GM18858 (cell line): ENCODE measurements around the gene CRISPLD2.

Experiments used
- ATAC-seq: cut with Tn5 transposase; IDR thresholded peaks from one replicate; pipeline ENCODE4 v1.9.1; 2021; ENCODE audit not compliant: unreplicated experiment

Gene CRISPLD2, protein sequence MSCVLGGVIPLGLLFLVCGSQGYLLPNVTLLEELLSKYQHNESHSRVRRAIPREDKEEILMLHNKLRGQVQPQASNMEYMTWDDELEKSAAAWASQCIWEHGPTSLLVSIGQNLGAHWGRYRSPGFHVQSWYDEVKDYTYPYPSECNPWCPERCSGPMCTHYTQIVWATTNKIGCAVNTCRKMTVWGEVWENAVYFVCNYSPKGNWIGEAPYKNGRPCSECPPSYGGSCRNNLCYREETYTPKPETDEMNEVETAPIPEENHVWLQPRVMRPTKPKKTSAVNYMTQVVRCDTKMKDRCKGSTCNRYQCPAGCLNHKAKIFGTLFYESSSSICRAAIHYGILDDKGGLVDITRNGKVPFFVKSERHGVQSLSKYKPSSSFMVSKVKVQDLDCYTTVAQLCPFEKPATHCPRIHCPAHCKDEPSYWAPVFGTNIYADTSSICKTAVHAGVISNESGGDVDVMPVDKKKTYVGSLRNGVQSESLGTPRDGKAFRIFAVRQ

DNA sequence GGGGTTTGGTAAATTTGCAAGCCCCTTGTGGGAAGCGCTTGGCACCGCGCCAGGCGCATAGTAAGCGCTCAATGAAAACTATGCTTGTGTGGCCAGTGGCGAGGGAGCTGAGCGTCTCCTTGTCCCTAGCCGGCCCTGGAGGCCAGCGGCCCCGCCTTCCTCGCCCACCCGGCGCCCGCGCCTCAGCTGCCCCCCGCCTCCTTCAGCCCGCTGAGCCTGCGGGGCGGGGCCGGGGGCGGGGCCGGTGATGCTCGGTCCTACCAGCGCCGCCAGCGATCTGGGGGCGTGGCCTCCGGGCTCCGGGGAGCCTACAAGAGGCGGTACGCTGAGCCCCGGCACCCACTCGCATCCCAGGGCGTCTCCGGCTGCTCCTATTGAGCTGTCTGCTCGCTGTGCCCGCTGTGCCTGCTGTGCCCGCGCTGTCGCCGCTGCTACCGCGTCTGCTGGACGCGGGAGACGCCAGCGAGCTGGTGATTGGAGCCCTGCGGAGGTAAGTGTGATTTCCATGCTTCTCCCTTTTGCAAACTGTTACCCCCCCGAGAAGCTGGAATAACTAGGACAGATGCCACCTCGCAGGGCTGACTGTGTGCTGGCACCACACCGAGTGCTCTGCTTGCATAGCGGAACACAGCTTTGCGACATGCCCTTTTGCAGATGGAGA is at the start of gene CRISPLD2:
TSS of gene CRISPLD2 (plus strand) at position 342 of the 661 bp plus-strand sequence. CDS start 18,511 bp downstream, outside the sequence.
- no peak for ATAC-seq

DNA sequence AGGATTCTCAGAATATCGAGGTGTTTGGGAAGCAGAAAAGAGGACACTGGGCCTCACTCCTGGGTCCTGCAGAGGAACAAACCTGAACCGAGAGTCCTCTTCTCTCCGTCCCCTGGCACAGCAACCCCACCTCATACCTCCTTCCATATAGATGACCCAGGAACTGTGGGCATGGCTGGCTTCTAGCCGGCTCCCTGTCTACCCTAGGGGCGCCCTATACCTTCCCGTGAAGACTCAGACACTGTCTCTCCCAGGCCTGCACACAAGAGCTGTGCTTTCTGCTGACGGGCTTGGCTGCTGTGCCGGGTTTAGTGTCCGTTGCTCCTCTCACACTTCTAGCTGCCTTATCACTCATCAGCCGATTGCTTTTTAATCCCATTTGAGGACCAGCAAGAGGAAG is 46.5 kb upstream of the CRISPLD2 start:
- no peak for ATAC-seq

DNA sequence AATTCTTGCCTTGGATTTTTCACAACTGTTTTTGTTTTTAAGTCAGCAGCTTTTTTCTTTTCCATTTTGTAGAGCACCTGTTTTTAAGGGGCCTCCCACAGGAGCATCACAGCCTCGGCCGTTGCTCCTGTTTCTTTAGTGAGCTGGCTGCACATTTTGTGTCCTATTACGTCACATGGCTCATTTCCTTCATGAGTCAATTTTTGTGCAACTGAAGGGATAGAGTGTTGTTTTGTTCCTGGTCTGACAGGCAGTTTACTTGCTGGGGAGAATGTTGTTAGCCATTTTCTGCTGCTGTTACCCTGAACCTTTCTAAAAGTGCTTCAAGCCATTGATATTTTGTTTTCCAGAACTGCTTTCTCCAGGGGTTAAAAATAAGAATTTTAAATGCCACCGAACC is 45.0 kb upstream of the CRISPLD2 start:
- ATAC-seq: no peak

DNA sequence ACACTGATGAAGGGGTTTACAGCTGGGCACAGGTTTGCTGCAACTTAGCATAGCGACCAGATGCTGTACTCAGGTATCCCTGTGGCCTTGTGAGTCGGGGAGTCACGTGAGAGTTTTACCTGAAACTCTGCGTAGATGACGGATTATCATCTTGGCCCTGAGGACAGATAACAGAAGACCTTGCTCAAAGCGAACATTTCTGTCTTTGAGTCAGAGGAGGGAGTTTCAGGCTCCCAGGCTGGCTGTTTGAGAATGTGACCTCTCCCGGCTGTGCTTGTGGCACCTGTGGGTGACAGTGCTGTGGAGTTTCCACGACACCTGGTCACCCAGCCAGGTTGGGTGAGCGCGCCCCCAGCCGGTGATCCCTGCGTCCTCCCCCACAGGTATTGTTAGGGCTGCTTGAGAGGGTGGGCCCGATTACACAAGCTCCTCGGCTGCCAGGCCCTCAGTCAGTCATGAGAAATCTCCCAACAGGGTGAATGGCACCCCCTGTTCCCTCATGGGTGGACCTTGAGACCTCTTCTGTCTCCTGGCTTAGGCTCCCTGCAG is 44.4 kb upstream of the CRISPLD2 start:
- ATAC-seq: no peak

DNA sequence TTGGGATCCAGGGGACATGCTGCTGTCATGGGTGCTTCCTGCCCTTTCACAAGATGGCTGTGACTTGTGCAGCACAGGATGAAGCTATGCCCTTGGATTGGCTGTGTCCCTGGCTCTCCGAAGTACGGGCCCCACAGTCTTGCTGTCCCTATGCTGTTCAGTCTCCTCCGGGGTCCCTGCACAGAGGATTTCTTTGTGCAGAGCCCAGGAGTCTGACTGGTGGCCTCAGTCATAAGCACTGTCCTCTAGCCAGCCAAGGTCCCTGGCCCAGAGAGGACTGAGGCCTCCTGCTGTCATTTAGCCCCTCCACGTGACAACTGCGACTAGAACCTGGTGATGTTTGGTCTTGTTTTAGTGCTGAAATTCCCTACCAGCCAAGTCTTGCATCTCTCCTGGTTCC is 42.4 kb upstream of the CRISPLD2 start:
- ATAC-seq: no peak

DNA sequence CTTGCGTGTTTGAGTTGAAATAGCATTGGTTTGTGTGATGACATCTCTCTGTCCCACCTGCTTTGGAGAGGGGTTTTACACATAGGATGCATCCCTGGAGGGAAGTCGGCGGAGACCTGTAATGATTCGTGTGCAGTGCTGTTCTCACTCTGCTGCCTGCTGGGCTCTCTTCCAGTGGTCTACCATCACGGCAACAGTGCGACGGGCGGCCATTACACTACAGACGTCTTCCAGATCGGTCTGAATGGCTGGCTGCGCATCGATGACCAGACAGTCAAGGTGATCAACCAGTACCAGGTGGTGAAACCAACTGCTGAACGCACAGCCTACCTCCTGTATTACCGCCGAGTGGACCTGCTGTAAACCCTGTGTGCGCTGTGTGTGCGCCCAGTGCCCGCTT is 41.1 kb upstream of the CRISPLD2 start:
- ATAC-seq: no peak

DNA sequence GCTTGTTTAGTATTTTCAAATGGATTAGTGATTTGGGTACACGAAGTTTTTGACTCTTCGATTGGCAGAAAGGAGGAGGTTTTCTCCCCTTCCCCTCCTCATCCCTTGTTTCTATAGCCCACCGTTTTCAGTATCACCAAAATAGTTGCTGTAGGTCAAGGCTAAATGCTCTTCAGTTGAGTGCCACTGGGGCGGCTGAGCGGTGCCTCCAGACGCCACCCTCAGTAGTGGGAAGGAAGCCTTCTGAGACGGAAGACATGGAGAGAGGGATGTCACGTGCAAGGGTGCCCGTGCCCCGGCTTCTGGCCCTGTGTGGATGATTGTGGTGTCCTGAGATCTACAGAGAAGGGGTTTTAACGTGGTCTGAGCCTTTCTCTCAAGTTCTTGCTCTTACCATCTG is 39.7 kb upstream of the CRISPLD2 start:
- ATAC-seq: no peak

DNA sequence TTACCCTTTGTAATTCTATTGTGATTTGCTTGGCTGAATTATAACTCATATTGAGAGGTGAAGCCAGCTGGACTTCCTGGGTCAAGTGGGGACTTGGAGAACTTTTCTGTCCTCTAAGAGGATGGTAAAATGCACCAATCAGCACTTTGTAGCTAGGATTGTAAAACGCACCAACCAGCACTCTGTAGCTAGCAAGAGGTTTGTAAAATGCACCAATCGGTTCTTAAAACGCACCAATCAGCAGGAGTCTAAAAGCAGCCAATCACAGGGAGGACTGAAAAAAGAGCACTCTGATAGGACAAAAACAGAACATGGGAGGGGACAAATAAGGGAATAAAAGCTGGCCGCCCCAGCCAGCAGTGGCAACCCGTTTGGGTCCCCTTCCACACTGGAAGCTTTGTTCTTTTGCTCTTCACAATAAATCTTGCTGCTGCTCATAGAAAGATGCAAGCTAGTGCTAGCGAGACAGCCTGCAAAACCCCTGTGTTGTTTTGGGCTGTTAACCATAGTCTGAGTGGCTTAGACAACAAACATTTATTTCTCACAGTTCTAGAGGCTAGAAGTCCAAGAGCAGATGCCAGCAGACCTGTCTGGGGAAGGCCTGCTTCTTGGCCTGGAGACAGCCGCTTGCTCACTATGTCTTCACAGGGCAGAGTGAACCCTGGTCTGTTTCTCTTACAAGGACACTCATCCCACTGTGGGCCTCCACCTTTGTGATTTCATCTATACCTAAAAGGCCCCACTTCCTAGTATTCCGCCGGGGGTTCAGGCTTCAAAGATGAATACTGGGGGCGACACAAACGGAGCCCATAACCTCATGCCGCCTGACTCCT is 39.0 kb upstream of the CRISPLD2 start:
- ATAC-seq: no peak

DNA sequence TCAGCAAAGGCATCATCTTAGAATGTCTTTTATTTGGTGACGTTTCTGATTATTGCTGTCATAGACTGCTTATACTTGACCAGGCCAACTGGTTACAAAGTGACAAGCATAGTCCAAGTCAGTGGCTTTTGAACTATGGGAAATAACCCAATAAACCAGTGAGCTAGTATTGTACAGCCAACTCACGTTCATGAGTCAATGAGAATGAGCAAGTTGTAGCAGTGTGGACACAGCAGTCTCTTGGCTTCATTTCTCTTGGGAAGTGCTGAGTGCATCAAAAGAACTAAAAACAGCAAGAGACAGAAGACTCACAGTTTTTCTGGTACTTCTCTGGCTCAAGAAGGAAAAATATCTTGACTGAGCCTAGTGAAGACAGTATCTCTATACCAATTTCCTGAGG is 36.9 kb upstream of the CRISPLD2 start:
- ATAC-seq: no peak

DNA sequence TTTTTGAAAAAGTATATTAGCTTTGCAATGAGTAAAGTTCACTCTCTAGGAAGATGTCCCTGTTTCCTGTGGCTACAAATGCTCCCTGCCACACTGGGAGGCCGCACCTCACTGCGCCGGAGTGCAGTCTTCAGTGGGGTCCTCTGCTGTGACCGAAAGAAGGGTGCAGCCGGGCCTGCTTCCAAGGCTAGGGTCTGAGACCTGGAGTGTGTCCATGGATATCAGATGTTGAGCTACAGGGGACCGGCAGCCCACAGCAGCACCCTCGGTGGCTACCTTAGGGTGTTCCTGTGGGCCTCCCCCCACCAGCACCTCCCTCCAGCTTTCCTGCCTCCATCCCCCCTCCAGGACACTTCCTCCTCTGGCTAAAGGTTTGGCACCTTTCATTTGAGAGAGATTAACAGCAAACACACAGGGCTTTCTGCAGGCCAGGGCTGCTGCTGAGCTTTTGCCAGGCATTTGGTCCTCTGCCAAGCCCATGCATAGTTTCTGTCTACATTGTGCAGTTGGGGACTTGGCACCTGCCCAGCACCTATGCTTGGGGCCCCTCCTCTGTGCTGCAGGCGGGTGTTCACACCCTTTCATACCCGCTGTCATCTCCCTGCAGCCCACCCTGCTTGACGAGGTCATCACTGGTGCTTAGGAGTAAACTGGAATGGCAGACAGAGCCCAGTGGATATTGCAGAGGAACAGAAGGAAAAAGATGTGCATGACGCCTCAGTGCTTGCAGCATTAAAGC is 33.8 kb upstream of the CRISPLD2 start:
- ATAC-seq: no peak

DNA sequence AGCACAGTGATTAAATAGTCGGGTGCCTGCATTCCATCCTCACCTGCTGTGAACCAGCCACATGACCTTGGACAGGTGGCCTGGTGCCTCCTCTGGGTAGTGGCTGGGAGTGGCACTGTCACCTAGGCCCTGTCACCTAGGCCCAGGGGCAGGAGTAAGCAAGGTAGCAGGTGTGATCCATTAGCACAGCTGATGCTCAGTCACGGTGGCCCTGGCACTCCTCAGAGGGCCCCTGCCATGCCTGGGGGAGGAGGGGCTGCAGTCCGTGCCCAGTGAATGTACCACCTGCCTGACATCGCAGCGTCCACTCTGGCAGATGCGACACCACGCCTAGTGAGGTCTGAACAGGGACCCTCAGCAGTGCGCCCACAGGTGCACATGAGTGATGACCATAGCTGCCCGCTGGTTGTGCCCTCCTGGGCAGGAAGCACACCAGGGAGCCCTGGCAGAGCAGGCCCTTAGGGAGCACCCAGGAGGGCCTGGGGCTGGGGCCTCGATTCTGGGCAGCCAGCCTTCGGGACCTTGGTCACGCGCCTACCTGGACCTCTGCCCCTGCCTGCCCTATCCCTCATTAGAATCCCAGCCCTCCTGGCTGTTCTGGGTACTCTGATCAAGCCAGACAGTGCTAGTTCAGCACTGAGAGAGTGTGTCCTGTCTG is 33.1 kb upstream of the CRISPLD2 start:
- ATAC-seq: no peak

DNA sequence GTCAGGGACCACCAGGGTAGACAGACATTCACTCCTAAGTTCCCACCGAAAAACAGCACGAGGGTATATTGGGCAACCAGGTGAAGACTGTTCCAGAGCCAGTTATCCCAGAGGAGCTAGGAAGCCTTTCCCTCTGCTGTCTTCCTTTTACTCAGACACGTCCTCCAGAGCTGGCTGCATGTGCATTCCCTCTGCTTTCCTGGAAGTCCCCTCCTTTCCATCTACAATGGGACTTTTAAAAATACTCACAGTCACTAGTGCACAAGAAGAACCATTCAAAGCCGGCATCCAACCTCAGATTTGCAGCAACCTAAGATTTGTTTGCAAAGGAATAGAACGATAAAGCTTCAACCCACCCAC is 32.5 kb upstream of the CRISPLD2 start:
- no peak for ATAC-seq

DNA sequence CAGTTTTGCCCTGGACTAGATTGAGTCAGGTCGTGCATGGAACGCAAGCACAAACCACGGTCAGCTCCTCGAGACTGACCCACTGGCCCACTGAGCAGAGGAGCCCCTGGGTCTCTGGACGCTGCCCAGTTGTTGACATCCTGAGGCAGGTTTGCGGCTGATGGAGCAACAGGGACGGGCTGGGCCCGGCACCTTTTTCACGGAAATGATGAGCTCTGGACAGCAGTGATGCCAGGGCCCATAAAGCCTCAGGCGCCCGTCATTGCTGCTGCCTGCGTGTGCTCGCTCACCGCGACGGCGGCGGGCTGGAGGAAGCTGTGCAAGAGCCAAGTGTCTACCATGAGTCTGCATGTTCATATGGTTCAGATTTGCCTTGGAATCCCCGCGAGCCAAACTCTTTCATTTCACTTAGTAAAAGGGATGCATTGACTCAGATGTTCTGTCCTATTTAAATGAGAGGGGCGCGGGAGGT is 30.8 kb upstream of the CRISPLD2 start:
- ATAC-seq: no peak

DNA sequence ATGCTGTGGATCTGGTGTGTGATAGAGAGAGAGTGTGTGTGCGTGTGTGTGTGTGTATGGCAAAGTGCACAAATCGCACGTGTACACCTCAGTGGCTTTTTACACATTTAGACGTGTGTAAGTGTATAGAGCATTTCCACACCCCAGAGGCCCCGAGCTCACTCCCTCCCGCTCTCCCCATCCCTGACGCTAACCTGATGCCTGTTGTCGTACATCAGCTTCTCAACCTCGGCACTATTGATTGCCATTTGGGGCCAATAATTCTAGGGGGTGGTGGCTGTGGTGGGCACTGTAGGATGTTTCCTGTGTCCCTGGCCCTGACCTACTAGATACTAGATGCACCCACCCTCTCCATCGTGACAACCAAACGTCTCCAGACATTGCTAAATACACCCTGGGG is 30.4 kb upstream of the CRISPLD2 start:
- no peak for ATAC-seq

DNA sequence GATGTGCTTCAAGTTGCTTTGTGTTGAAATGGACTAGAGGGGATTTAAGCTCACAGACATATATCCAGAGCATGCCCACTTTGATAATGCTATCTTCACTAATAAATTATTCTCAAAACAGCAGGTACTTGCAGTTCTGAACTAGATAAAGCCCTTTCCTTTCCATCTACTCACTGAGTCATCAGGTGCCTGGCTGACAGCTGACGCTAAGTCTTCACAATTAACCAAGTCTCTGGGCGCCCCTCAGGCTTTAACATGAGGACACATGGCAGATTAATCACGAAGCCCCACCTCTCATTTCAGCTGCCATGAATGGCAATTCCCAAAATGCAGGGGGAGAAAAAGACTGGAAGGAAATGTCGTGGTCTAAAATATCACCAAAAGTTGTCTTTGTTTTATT is 29.5 kb upstream of the CRISPLD2 start:
- no peak for ATAC-seq

DNA sequence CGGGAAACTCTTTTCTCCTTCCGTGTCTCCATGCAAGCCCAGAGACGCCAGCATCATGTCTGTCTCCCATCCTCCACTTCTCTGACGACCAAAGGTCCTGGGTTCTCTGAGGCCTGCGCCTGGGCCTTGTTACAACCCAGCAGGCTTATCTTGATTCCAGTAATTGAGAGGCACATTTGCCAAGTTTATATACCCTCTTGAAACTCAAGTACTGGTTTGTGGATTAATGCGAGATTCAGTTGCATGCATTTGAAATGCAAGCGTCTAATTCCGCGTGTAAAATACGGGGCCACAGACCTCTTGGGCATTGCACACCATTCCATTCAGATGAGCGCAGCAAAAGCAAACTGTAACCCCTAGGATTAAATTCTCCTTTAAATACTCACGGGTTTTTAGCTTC is 28.7 kb upstream of the CRISPLD2 start:
- no peak for ATAC-seq

DNA sequence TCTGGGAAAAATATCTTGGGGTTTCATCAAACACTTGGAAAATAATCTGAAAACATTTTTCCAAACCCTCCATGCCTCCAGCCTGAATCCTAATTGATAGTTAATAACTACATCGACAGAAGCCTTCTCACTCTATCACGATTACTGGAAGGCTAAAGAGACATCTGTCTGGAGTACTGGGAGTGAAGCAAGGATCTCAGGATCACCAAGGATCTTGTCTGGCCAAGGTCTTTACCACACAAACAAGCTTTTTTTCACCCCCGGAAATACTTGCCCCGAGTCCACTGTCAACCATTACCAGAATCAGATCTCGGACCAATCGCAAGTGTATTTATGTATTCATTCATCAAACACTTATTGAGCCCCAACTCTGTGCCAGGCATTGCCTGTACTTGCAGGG is 28.3 kb upstream of the CRISPLD2 start:
- ATAC-seq: no peak

DNA sequence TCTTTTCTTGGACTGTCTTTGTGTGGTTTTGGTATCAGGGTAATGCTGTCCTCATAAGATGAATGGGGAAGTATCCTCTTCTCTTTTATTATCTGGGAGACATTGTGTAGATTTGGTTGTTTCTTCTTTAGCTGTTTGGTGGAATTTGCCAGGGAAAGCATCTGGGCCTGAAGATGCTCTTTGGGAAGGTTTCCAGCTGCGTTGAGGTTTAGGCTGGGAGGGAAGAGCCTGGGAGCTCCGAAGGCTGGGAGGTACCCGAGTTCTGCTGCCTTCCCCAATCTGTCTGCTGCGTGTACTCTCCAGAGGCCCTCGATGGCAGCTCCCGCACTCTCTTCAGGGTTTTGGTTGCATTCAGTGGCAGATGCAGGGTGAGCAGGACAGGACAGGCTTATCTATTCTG is 25.6 kb upstream of the CRISPLD2 start:
- no peak for ATAC-seq

DNA sequence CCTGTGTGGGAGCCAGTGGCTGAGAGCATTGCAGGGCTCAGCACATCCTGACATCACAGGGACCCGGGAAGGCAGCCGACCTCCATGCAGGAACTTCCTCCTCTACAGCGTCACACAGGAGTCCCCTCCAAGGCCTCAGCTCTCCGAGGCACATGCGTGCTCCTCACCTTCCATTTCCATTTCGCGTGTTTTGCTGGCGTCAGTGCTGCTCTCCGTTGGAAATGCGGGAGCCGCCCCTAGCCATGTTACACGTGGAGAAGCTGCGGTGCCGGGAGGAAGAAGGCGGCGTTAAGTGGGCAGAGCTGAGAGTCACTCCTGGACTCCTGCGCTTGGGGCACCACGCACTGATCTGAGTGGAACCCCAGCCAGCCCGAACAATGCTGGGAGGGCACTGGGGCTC is 25.2 kb upstream of the CRISPLD2 start:
- no peak for ATAC-seq
